ENCODE data around the gene MRPS18A. TPM values are rescaled to one million over a fixed set of nuclear protein-coding genes. Genes with fewer than 3 reads are reported as not detected.

MRPS18A gene
- total and polyA plus RNA-seq, 2 donors (not counting 1 experiment from before 2014, with no cell fraction given): 39.6 to 46.3 TPM

DNA sequence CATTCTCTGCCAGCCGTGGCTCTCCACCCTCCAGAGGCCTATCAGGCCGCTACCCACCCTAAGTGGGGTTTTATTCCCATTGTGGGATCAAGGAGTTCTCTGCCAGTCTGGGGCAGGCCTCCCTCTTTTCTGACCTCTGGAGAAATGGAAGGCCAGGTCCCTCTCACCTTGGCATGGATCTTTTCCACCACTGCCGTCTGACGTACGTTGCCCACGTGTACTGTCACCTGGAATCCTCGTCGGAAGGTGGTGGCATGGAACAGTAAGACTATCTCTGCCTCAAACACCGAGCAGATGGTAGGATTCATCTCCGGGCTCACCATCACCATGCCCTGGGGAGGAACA is 65.8 kb downstream of the MRPS18A start:
- H3K4me3 Mint-ChIP-seq: no peak overlapping the region
- Histone ChIP-seq H3K79me2 (ENCODE audit: control insufficient read depth, insufficient read depth, low read length) (peaks cover 6% of the 10 kb centered on the region), H3K4me2 (replicated peaks; ENCODE audit: low read depth, low read length, poor library complexity, severe bottlenecking) (no peak overlapping the region), H3K4me3 (ENCODE audit: control extremely low read depth in 1 of 5, extremely low read depth in 1 of 5, insufficient read depth in 1 of 5, low read depth in 2 of 5, low read length in 4 of 5) (no peak overlapping the region), H3K27ac (ENCODE audit: low read length in 2 of 2) (no peak overlapping the region), H2AFZ (ENCODE audit: insufficient read depth, low read depth, low read length, poor library complexity, severe bottlenecking) (no peak overlapping the region), H3K36me3 (replicated peaks in 1 of 2; ENCODE audit: control extremely low read depth in 1 of 2, control insufficient read depth in 1 of 2, extremely low read depth in 1 of 2, insufficient read depth in 2 of 2, low read length in 1 of 2) (peaks cover 0 to 60% of the 10 kb centered on the region in 2 experiments), H3K9ac (ENCODE audit: low read length) (no peak overlapping the region), H3K4me1 (ENCODE audit: control insufficient read depth in 2 of 2, insufficient read depth in 2 of 2, low read length in 2 of 2) (peaks cover 4 to 5% of the 10 kb centered on the region in 2 donors), H3K9me3 (ENCODE audit: control extremely low read depth in 1 of 3, control insufficient read depth in 2 of 3, insufficient read depth in 1 of 3, low read length in 2 of 3) (no peaks in the 10 kb centered on the region), H4K20me1 (ENCODE audit: control insufficient read depth, insufficient read depth, low read length, poor library complexity, severe bottlenecking) (peaks cover under 1% of the 10 kb centered on the region), H3K27me3 (replicated peaks in 1 of 4; ENCODE audit: control extremely low read depth in 1 of 4, control insufficient read depth in 3 of 4, insufficient read depth in 4 of 4, low read length in 3 of 4) (no peaks in the 10 kb centered on the region)
- no peaks in the 10 kb centered on the region for H3K27me3 Mint-ChIP-seq
- intact Hi-C loops (cut with micrococcal nuclease): loop anchor here (10.0 kb wide), 1 partner anchor 397 kb away; the partner anchor contains the start of gene DNPH1
- TF ChIP-seq, protein P1, sequence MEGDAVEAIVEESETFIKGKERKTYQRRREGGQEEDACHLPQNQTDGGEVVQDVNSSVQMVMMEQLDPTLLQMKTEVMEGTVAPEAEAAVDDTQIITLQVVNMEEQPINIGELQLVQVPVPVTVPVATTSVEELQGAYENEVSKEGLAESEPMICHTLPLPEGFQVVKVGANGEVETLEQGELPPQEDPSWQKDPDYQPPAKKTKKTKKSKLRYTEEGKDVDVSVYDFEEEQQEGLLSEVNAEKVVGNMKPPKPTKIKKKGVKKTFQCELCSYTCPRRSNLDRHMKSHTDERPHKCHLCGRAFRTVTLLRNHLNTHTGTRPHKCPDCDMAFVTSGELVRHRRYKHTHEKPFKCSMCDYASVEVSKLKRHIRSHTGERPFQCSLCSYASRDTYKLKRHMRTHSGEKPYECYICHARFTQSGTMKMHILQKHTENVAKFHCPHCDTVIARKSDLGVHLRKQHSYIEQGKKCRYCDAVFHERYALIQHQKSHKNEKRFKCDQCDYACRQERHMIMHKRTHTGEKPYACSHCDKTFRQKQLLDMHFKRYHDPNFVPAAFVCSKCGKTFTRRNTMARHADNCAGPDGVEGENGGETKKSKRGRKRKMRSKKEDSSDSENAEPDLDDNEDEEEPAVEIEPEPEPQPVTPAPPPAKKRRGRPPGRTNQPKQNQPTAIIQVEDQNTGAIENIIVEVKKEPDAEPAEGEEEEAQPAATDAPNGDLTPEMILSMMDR (IDR thresholded peaks at IDR 0.05): no peak
- TF ChIP-seq EZH2 (IDR thresholded peaks at IDR 0.05; ENCODE audit: borderline replicate concordance, insufficient read depth, low read depth, low read length, poor library complexity, severe bottlenecking): no peak
- H3K9me3 Mint-ChIP-seq (ENCODE audit: insufficient read depth): no peaks in the 10 kb centered on the region
- POLR2A ChIA-PET: no interaction called here
- ATAC-seq (ENCODE audit: low read depth): no peak
- CTCF ChIA-PET: interaction anchor here (0.6 kb wide), 1 partner anchor 258 kb away, joined by 3 read pairs; no protein-coding TSS in a partner anchor
- H3K4me1 Mint-ChIP-seq: peaks cover 7% of the 10 kb centered on the region
- WGBS (ENCODE audit: insufficient coverage): 96% methylated on average over 8 of the region's 10 CpGs
- DNase-seq: no peak
- no peak overlapping the region for H3K27ac Mint-ChIP-seq

Other genes with a start within 250 kb of the MRPS18A start
- gene DLK2, start 232.2 kb downstream of the MRPS18A start, total RNA-seq: 0.58 TPM in 1 of 2 replicates, not detected in the other
- 0.20 and 0.34 TPM in 2 replicates for gene DLK2, start 232.2 kb downstream of the MRPS18A start, polyA plus RNA-seq
- gene TJAP1, start 210.2 kb downstream of the MRPS18A start, total RNA-seq: 57.1 and 59.1 TPM in 2 replicates
- 70.7 and 79.3 TPM in 2 replicates for gene TJAP1, start 210.2 kb downstream of the MRPS18A start, polyA plus RNA-seq
- 0.99 and 1.2 TPM in 2 replicates for gene LRRC73, start 177.4 kb downstream of the MRPS18A start, total RNA-seq
- 0.06 TPM in 1 of 2 replicates, not detected in the other for gene LRRC73, start 177.4 kb downstream of the MRPS18A start, polyA plus RNA-seq
- gene YIPF3, start 170.9 kb downstream of the MRPS18A start, total RNA-seq: 82.1 and 92.6 TPM in 2 replicates
- 64.3 and 107 TPM in 2 replicates for gene YIPF3, start 170.9 kb downstream of the MRPS18A start, polyA plus RNA-seq
- gene POLR1C, start 170.7 kb downstream of the MRPS18A start, total RNA-seq: 42.0 and 43.3 TPM in 2 replicates
- gene POLR1C, start 170.7 kb downstream of the MRPS18A start, polyA plus RNA-seq: 21.4 and 26.9 TPM in 2 replicates
- gene XPO5, start 111.8 kb downstream of the MRPS18A start, total RNA-seq: 45.7 and 48.1 TPM in 2 replicates
- gene XPO5, start 111.8 kb downstream of the MRPS18A start, polyA plus RNA-seq: 14.4 and 17.2 TPM in 2 replicates
- gene POLH, start 111.6 kb downstream of the MRPS18A start, total RNA-seq: 24.8 and 26.4 TPM in 2 replicates
- gene POLH, start 111.6 kb downstream of the MRPS18A start, polyA plus RNA-seq: 8.9 and 14.7 TPM in 2 replicates
- gene GTPBP2, start 58.5 kb downstream of the MRPS18A start, total RNA-seq: 103 and 122 TPM in 2 replicates
- 80.8 and 101 TPM in 2 replicates for gene GTPBP2, start 58.5 kb downstream of the MRPS18A start, polyA plus RNA-seq
- gene MAD2L1BP, start 52.0 kb downstream of the MRPS18A start, total RNA-seq: 34.6 and 35.4 TPM in 2 replicates
- 31.5 and 32.7 TPM in 2 replicates for gene MAD2L1BP, start 52.0 kb downstream of the MRPS18A start, polyA plus RNA-seq
- gene RSPH9, start 42.8 kb downstream of the MRPS18A start, total RNA-seq: 0.15 TPM in 1 of 2 replicates, not detected in the other
- 0.04 TPM in 1 of 2 replicates, not detected in the other for gene RSPH9, start 42.8 kb downstream of the MRPS18A start, polyA plus RNA-seq
- 3.9 and 4.9 TPM in 2 replicates for gene VEGFA, start 82.4 kb upstream of the MRPS18A start, total RNA-seq
- gene VEGFA, start 82.4 kb upstream of the MRPS18A start, polyA plus RNA-seq: 6.4 and 7.1 TPM in 2 replicates

All from B cell (primary cell).